ENCODE results near the gene VAC14.
"Not testable (repeated sequence)": the region's sequence is repeated elsewhere in the genome, so short reads cannot be mapped to it uniquely, and the experiment has no call there.

VAC14 gene

GRCh38 chr16:70800781-70801480 is at the start of gene VAC14:
Gene VAC14, minus strand, starts transcription at chr16:70801158. Its CDS starts 258 bp downstream, at chr16:70800900.
- peak; percentile 77 for DNase-seq (ENCODE audit: low spot score)

- DNase-seq (ENCODE audit: low spot score) = not testable (repeated sequence)
Measured at GRCh38 chr16:70823498-70824118, 22.6 kb upstream of the VAC14 start.

- DNase-seq (ENCODE audit: low spot score) = not testable (repeated sequence)
Measured at GRCh38 chr16:70822734-70823133, 21.8 kb upstream of the VAC14 start.

- DNase-seq (ENCODE audit: low spot score) = not testable (repeated sequence)
Measured at GRCh38 chr16:70818088-70818487, 17.1 kb upstream of the VAC14 start.

GRCh38 chr16:70809392-70810060 is 8.6 kb upstream of the VAC14 start:
- no peak for DNase-seq (ENCODE audit: low spot score)

GRCh38 chr16:70808371-70808770 is 7.4 kb upstream of the VAC14 start:
- no peak for DNase-seq (ENCODE audit: low spot score)

GRCh38 chr16:70805787-70806186 is 4.8 kb upstream of the VAC14 start:
- DNase-seq (ENCODE audit: low spot score) = peak; percentile 84

GRCh38 chr16:70805380-70805779 is 4.4 kb upstream of the VAC14 start:
- DNase-seq (ENCODE audit: low spot score) = no peak

GRCh38 chr16:70804734-70805169 is 3.8 kb upstream of the VAC14 start:
- DNase-seq (ENCODE audit: low spot score) = no peak

GRCh38 chr16:70804153-70804733 is 3.3 kb upstream of the VAC14 start:
- DNase-seq (ENCODE audit: low spot score) = no peak

GRCh38 chr16:70803319-70803718 is 2.4 kb upstream of the VAC14 start:
- DNase-seq (ENCODE audit: low spot score) = no peak

- DNase-seq (ENCODE audit: low spot score) = no peak
Measured at GRCh38 chr16:70801611-70802010, 653 bp upstream of the VAC14 start.

- no peak for DNase-seq (ENCODE audit: low spot score)
Measured at GRCh38 chr16:70800311-70800710, 647 bp downstream of the VAC14 start.

- DNase-seq (ENCODE audit: low spot score) = no peak
Measured at GRCh38 chr16:70796301-70796700, 4.7 kb downstream of the VAC14 start.

GRCh38 chr16:70795296-70795912 is 5.6 kb downstream of the VAC14 start:
- no peak for DNase-seq (ENCODE audit: low spot score)

GRCh38 chr16:70793851-70794502 is 7.0 kb downstream of the VAC14 start:
- DNase-seq (ENCODE audit: low spot score) = no peak

GRCh38 chr16:70790815-70791214 is 10.1 kb downstream of the VAC14 start:
- DNase-seq (ENCODE audit: low spot score) = no peak

GRCh38 chr16:70789595-70790447 is 11.1 kb downstream of the VAC14 start:
- no peak for DNase-seq (ENCODE audit: low spot score)

- no peak for DNase-seq (ENCODE audit: low spot score)
Measured at GRCh38 chr16:70788668-70789594, 12.0 kb downstream of the VAC14 start.

Measured in kidney capillary endothelial cell (primary cell).